ENCODE measurements around the gene CROCC.
"Not testable (repeated sequence)": the region's sequence is repeated elsewhere in the genome, so short reads cannot be mapped to it uniquely, and the experiment has no call there.

DNA sequence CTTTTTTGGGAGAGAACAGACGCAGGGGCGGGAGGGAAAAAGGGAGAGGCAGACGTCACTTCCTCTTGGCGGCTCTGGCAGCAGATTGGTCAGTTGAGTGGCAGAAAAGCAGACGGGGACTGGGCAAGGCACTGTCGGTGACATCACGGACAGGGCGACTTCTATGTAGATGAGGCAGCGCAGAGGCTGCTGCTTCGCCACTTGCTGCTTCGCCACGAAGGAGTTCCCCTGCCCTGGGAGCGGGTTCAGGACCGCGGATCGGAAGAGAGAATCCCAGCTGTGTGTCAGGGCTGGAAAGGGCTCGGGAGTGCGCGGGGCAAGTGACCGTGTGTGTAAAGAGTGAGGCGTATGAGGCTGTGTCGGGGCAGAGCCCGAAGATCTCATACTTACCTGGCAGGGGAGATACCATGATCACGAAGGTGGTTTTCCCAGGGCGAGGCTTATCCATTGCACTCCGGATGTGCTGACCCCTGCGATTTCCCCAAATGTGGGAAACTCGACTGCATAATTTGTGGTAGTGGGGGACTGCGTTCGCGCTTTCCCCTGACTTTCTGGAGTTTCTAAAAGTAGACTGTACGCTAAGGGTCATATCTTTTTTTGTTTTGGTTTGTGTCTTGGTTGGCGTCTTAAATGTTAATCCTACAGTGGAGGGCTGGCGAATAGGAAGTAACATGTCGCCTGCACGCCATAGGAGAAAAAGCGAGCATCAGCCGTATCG is 26.0 kb upstream of the CROCC start, which contains the start of gene RNU1-2:
- TF ChIP-seq, protein P1, sequence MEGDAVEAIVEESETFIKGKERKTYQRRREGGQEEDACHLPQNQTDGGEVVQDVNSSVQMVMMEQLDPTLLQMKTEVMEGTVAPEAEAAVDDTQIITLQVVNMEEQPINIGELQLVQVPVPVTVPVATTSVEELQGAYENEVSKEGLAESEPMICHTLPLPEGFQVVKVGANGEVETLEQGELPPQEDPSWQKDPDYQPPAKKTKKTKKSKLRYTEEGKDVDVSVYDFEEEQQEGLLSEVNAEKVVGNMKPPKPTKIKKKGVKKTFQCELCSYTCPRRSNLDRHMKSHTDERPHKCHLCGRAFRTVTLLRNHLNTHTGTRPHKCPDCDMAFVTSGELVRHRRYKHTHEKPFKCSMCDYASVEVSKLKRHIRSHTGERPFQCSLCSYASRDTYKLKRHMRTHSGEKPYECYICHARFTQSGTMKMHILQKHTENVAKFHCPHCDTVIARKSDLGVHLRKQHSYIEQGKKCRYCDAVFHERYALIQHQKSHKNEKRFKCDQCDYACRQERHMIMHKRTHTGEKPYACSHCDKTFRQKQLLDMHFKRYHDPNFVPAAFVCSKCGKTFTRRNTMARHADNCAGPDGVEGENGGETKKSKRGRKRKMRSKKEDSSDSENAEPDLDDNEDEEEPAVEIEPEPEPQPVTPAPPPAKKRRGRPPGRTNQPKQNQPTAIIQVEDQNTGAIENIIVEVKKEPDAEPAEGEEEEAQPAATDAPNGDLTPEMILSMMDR (IDR thresholded peaks at IDR 0.05) = not testable (repeated sequence)
- TF ChIP-seq FOSL2 (IDR thresholded peaks at IDR 0.05); POLR2A (IDR thresholded peaks at IDR 0.05; ENCODE audit: low read length): not testable (repeated sequence)
- TF ChIP-seq FOSL2 (CRISPR knock-in tag; IDR thresholded peaks at IDR 0.05) (peak; percentile 60), HOXA7 (CRISPR knock-in tag; IDR thresholded peaks at IDR 0.05) (peak; percentile 96)
